ENCODE results near the gene UHRF2.

Gene UHRF2

DNA sequence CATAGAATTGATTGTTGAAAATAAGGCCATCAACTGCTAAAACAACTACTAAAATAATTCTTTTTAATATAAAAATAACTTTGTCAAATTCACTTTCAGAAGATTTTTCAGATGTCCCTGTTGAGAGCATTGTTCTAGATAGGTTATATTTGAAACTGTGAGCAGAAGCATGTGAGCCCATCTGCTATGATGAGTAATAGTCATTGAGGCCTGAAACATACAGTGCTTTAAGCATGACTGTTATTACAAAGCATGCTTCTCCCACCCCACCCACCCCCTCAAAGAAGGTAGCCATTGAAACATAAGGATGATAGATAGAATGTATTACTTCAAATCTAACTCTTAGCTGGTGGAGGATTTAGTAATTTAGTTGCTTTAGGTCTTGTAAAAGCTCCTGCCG is 86.0 kb downstream of the UHRF2 start:
- no peak for DNase-seq (ENCODE audit: extremely low read depth, insufficient read length)
- Histone ChIP-seq H3K27me3 (replicated peaks; ENCODE audit: control insufficient read depth, insufficient read depth, low read length) (no peaks in the 10 kb centered on the region), H3K36me3 (ENCODE audit: control insufficient read depth, insufficient read depth, low read length) (peaks cover 10% of the 10 kb centered on the region), H3K4me3 (replicated peaks; ENCODE audit: low read depth, low read length) (no peak overlapping the region)
- TF ChIP-seq, protein P1, sequence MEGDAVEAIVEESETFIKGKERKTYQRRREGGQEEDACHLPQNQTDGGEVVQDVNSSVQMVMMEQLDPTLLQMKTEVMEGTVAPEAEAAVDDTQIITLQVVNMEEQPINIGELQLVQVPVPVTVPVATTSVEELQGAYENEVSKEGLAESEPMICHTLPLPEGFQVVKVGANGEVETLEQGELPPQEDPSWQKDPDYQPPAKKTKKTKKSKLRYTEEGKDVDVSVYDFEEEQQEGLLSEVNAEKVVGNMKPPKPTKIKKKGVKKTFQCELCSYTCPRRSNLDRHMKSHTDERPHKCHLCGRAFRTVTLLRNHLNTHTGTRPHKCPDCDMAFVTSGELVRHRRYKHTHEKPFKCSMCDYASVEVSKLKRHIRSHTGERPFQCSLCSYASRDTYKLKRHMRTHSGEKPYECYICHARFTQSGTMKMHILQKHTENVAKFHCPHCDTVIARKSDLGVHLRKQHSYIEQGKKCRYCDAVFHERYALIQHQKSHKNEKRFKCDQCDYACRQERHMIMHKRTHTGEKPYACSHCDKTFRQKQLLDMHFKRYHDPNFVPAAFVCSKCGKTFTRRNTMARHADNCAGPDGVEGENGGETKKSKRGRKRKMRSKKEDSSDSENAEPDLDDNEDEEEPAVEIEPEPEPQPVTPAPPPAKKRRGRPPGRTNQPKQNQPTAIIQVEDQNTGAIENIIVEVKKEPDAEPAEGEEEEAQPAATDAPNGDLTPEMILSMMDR (IDR thresholded peaks at IDR 0.05; ENCODE audit: insufficient read depth, low read length, poor library complexity, severe bottlenecking), result no peak

DNA sequence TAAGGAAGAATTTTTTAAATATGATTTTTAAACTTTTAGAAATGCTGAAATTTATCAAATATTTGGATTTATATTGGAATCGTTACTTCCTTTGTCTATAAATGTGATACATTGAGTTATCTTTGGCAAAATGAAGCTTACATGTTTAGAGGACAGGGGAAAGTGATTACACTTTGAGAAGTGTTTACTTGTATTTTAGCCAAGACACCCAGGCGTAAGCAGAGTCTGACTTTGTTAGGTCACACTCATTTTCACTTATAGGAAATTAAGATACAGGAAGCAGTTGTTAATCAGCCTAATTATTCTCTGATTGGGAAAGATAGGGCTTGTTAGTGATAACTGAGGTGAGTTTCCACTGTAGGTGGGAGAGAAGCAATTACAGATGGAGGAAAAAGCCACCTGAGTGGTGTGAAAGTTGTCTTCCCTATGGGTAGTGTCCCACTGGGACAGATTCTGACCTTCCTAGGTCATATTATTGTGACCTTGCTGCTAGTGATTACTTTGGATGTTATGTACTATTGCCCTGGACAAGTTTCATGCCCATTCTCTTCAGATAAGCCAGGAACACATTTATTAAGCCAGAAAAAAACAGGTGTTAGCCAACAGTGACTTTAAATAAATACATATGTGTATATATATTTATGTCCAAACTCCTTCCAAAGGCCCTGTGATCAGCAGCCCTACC is 88.7 kb downstream of the UHRF2 start:
- H3K36me3 ChIP-seq (ENCODE audit: control insufficient read depth, insufficient read depth, low read length), result peaks cover 12% of the 10 kb centered on the region
- DNase-seq (ENCODE audit: extremely low read depth, insufficient read length), result no peak
- no peak overlapping the region for H3K4me3 ChIP-seq (replicated peaks; ENCODE audit: low read depth, low read length)
- H3K27me3 ChIP-seq (replicated peaks; ENCODE audit: control insufficient read depth, insufficient read depth, low read length), result no peaks in the 10 kb centered on the region
- TF ChIP-seq, protein P1 (IDR thresholded peaks at IDR 0.05; ENCODE audit: insufficient read depth, low read length, poor library complexity, severe bottlenecking), result no peak

DNA sequence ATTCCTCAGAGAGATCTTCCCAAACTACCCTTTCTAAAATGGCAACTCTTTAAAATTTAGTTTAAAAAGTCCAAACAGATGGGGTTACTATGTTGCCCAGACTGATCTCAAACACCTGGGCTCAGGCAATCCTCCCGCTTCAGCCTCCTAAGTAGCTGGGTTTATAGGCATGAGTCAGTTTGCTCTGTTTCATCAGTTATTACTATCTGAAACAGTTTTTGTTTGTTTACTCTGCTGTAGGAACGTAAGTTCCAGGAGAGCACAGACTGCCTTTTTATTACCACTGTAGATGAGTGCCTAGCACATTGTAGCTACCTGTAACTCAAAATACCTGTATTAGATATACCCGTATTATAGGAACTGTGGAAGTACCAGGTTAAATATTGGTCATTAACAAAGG is 89.4 kb downstream of the UHRF2 start:
- DNase-seq (ENCODE audit: extremely low read depth, insufficient read length), result no peak
- Histone ChIP-seq H3K27me3 (replicated peaks; ENCODE audit: control insufficient read depth, insufficient read depth, low read length) (no peaks in the 10 kb centered on the region), H3K36me3 (ENCODE audit: control insufficient read depth, insufficient read depth, low read length) (peaks cover 9% of the 10 kb centered on the region), H3K4me3 (replicated peaks; ENCODE audit: low read depth, low read length) (no peak overlapping the region)
- TF ChIP-seq, protein P1 (IDR thresholded peaks at IDR 0.05; ENCODE audit: insufficient read depth, low read length, poor library complexity, severe bottlenecking), result no peak

DNA sequence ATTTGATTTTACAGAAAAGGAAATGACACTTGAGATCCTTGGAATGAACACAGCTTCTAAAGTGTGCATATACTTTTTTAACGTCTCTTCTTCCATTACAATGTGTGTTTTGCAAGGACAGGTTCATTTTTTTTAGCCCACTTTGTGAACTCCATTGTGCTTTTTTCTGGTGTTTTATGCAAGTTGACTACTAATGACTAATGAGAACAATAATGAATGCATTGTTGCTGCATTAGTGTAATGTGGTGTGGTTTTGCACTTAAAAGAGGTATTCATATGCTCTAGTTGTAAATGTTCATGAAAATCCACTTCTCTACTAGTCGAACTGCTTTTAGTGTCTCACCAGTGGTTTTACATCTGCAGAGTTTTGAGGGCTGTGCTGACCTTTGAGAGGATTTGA is 93.6 kb downstream of the UHRF2 start:
- H3K36me3 ChIP-seq (ENCODE audit: control insufficient read depth, insufficient read depth, low read length), result peaks cover 5% of the 10 kb centered on the region
- no peak for DNase-seq (ENCODE audit: extremely low read depth, insufficient read length)
- no peaks in the 10 kb centered on the region for H3K27me3 ChIP-seq (replicated peaks; ENCODE audit: control insufficient read depth, insufficient read depth, low read length)
- TF ChIP-seq, protein P1 (IDR thresholded peaks at IDR 0.05; ENCODE audit: insufficient read depth, low read length, poor library complexity, severe bottlenecking), result no peak
- H3K4me3 ChIP-seq (replicated peaks; ENCODE audit: low read depth, low read length), result no peak overlapping the region

DNA sequence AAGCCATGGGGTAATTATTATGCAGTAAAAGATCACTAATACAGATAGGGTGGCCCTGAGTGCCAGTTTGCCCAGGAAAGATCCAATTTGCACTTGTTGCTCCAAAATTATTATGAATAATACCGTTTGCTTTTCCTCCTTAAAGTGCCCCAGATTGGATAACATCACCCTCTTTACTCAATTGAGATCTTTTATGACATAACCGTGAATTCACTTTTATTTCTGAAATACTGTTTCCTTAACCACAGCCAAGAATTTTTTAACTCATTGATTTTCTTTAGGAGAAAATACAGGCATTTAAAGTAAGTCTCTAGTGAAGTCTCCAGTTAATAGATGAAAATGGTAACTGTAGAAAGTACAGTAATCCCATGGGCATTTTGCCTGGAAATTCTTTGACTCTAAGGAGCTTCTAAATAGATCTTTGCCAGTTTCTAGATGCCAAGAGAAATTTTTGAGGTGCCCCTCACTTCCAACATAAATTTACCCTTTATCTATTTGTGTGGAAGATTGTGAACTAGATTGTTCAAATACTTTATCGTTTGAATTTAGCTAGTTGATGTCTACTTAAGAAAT is 99.2 kb downstream of the UHRF2 start:
- no peaks in the 10 kb centered on the region for H3K27me3 ChIP-seq (replicated peaks; ENCODE audit: control insufficient read depth, insufficient read depth, low read length)
- peaks cover 2% of the 10 kb centered on the region for H3K36me3 ChIP-seq (ENCODE audit: control insufficient read depth, insufficient read depth, low read length)
- TF ChIP-seq, protein P1 (IDR thresholded peaks at IDR 0.05; ENCODE audit: insufficient read depth, low read length, poor library complexity, severe bottlenecking), result no peak
- no peak overlapping the region for H3K4me3 ChIP-seq (replicated peaks; ENCODE audit: low read depth, low read length)
- DNase-seq (ENCODE audit: extremely low read depth, insufficient read length), result no peak

Measured in GM06990 (cell line).